Measurements from ENCODE around the gene TRIM50.

DNA sequence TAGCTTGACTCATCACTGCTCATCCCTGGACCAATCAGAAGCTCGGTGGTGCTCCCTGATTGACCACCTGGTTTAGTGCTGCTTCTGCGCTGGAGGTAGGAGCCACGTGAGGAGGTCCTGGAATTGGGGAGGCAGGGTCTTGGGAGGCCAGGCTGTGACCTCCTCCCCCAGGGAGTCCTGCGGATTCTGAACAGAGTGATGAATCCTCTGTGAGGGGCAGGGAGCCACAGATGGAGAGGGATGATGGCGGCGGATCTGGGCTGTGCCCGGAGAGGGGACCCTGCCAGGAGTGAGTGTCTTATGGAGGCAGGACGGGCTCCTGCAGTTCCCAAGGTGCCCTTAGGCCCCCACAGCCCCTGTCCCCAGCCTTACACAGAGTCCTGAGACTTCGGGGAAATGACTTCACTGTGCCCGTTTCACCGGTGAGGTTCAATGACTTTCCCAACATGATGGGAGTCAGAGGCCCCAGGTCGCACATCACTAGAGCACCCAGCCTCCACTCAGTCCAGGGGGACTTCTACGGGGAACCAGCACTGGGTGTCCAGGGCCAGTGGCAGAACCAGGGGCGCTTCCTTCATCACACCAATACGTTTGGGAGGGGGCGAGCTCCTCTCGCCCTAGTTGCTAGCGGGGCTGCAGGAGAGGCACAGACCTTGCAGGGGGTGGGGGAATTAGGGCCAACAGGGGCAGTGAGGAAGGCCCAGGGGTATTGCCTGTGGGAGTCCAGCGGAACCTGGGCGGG is 49.0 kb upstream of the TRIM50 start:
- TF ChIP-seq EZH2 (IDR thresholded peaks at IDR 0.05; ENCODE audit: borderline replicate concordance, low read length) = no peak
- TF ChIP-seq, protein P1, sequence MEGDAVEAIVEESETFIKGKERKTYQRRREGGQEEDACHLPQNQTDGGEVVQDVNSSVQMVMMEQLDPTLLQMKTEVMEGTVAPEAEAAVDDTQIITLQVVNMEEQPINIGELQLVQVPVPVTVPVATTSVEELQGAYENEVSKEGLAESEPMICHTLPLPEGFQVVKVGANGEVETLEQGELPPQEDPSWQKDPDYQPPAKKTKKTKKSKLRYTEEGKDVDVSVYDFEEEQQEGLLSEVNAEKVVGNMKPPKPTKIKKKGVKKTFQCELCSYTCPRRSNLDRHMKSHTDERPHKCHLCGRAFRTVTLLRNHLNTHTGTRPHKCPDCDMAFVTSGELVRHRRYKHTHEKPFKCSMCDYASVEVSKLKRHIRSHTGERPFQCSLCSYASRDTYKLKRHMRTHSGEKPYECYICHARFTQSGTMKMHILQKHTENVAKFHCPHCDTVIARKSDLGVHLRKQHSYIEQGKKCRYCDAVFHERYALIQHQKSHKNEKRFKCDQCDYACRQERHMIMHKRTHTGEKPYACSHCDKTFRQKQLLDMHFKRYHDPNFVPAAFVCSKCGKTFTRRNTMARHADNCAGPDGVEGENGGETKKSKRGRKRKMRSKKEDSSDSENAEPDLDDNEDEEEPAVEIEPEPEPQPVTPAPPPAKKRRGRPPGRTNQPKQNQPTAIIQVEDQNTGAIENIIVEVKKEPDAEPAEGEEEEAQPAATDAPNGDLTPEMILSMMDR (IDR thresholded peaks at IDR 0.05; ENCODE audit: low read length) = no peak
